ENCODE data around the gene LRRC32. TPM values are rescaled to one million over a fixed set of nuclear protein-coding genes. Genes with fewer than 3 reads are reported as not detected.

LRRC32 gene
- total RNA-seq, 3 donors from 2014 or later: 10.4 to 20.3 (median 18.6) TPM

GRCh38 chr11:76688146-76688545, 17.6 kb upstream of the LRRC32 start:
- TF ChIP-seq CTCF (IDR thresholded peaks at IDR 0.05): no peak
- DNase-seq: peak in 1 of 3 donors; percentile 22
- no peaks in the 10 kb centered on the region for H3K36me3 ChIP-seq (ENCODE audit: low read depth)
- H3K4me1 ChIP-seq (ENCODE audit: low read depth): no peaks in the 10 kb centered on the region
- ATAC-seq: no peak
- intact Hi-C loops (cut with DNase I, micrococcal nuclease): loop anchor here in 1 of 2 donors (10.0 kb wide), 1 partner anchor 133 kb away; no protein-coding TSS in a partner anchor
- no peak overlapping the region for H3K4me3 ChIP-seq
- H3K9me3 ChIP-seq: no peaks in the 10 kb centered on the region

GRCh38 chr11:76686261-76687079, 15.9 kb upstream of the LRRC32 start:
- H3K9me3 ChIP-seq: no peaks in the 10 kb centered on the region
- DNase-seq: peak in 1 of 3 donors; percentile 28
- H3K4me1 ChIP-seq (ENCODE audit: low read depth): no peaks in the 10 kb centered on the region
- H3K36me3 ChIP-seq (ENCODE audit: low read depth): no peaks in the 10 kb centered on the region
- intact Hi-C loops (cut with DNase I, micrococcal nuclease): loop anchor here in 1 of 2 donors (10.0 kb wide), 1 partner anchor 132 kb away; no protein-coding TSS in a partner anchor
- no peak overlapping the region for H3K4me3 ChIP-seq
- peak; percentile 47 for ATAC-seq
- TF ChIP-seq CTCF (IDR thresholded peaks at IDR 0.05): no peak

- TF ChIP-seq CTCF (IDR thresholded peaks at IDR 0.05): no peak
- H3K9me3 ChIP-seq: no peaks in the 10 kb centered on the region
- no peaks in the 10 kb centered on the region for H3K36me3 ChIP-seq (ENCODE audit: low read depth)
- ATAC-seq: no peak
- intact Hi-C loops (cut with DNase I, micrococcal nuclease): loop anchor here in 1 of 2 donors (10.0 kb wide), 1 partner anchor 131 kb away; no protein-coding TSS in a partner anchor
- peak in 1 of 3 donors; percentile 8 for DNase-seq
- no peaks in the 10 kb centered on the region for H3K4me1 ChIP-seq (ENCODE audit: low read depth)
- no peak overlapping the region for H3K4me3 ChIP-seq
These were observed 15.3 kb upstream of the LRRC32 start for GRCh38 chr11:76685831-76686230.

DNA sequence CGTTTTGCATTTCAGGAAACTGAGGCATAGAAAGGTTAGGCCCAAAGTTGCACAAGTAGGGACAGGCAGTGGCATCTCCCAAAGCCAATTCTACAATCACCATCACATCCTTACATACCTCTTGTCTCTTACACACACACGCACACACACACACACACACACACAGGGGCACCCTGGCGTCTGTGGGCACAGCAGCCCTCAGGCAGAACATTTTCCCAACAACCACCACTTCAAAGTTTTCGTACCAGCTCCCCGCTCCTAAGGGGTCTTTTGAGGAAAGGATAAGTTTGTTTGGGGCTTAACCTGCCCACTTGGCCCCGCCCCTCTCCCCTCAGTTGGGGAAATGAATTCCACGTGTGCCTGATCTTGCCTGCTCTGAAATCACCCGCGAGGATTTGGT, 14.7 kb upstream of the LRRC32 start:
- no peak for TF ChIP-seq CTCF (IDR thresholded peaks at IDR 0.05)
- intact Hi-C loops (cut with DNase I, micrococcal nuclease): loop anchor here in 1 of 2 donors (10.0 kb wide), 1 partner anchor 130 kb away; no protein-coding TSS in a partner anchor
- DNase-seq (no peak), ATAC-seq (no peak)
- Histone ChIP-seq H3K4me1 (ENCODE audit: low read depth) (no peaks in the 10 kb centered on the region), H3K36me3 (ENCODE audit: low read depth) (no peaks in the 10 kb centered on the region), H3K9me3 (no peaks in the 10 kb centered on the region), H3K4me3 (no peak overlapping the region)

DNA sequence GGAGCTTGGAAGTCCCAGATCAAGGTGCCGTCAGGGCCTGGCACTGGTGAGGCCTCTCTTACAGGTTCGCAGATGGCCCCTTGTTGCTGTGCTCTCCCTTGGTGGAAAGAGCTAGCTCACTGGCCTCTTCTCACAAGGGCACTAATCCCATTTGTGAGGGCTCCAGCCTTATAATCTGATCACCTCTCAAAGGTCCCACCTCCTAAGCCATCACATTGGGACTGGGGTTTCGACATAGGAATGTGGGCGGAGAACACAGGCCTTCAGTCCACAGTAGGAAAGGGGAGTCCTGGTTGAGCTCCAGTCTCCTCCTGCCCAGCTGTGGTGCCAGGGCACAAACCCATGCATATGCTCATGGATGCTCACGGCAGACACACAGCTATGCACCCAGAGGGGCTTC, 14.0 kb upstream of the LRRC32 start:
- no peaks in the 10 kb centered on the region for H3K4me1 ChIP-seq (ENCODE audit: low read depth)
- DNase-seq: peak in 1 of 3 donors; percentile 26

More for the DNA sequence above, 14.0 kb upstream of the LRRC32 start:
- intact Hi-C loops (cut with DNase I, micrococcal nuclease): loop anchor here in 1 of 2 donors (10.0 kb wide), 1 partner anchor 130 kb away; no protein-coding TSS in a partner anchor
- H3K36me3 ChIP-seq (ENCODE audit: low read depth): no peaks in the 10 kb centered on the region
- no peaks in the 10 kb centered on the region for H3K9me3 ChIP-seq
- ATAC-seq: no peak
- TF ChIP-seq CTCF (IDR thresholded peaks at IDR 0.05): no peak
- H3K4me3 ChIP-seq: no peak overlapping the region
